SJCRH30 (cell line): Measurements from ENCODE around the gene BBS9. TPM values are rescaled to one million over a fixed set of nuclear protein-coding genes. Genes with fewer than 3 reads are reported as not detected.
A peak's percentile ranks its signal among the peaks of the same experiment; 100 is the strongest.

ENCODE experiments used
- DNase-seq, 2 experiments: peaks; one replicate each; pipeline ENCODE4 v3.0.0-alpha.2; 2015 to 2020
- H3K27ac ChIP-seq: fragments of 250-450 bp; sonication (Bioruptor Pico); 2 replicates; pipeline ENCODE4 v1.5.1; 2020; ENCODE audit warnings: mild to moderate bottlenecking, moderate library complexity
- H3K27me3 ChIP-seq: fragments of 250-450 bp; sonication (Bioruptor Pico); 2 replicates; pipeline ENCODE4 v1.5.1; 2020; ENCODE audit warnings: mild to moderate bottlenecking, moderate library complexity
- H3K36me3 ChIP-seq: fragments of 250-450 bp; sonication (Bioruptor Pico); 2 replicates; pipeline ENCODE4 v1.5.1; 2020; ENCODE audit warnings: mild to moderate bottlenecking, moderate library complexity
- H3K4me1 ChIP-seq: fragments of 250-450 bp; sonication (Bioruptor Pico); 2 replicates; pipeline ENCODE4 v1.5.1; 2020; ENCODE audit warnings: mild to moderate bottlenecking, moderate library complexity
- H3K4me3 ChIP-seq: fragments of 250-450 bp; sonication (Bioruptor Pico); 2 replicates; pipeline ENCODE4 v1.5.1; 2020; ENCODE audit warnings: mild to moderate bottlenecking, moderate library complexity
- H3K9me3 ChIP-seq: fragments of 250-450 bp; sonication (Bioruptor Pico); replicated peaks from 2 replicates; pipeline ENCODE4 v1.5.1; 2020; ENCODE audit warnings: mild to moderate bottlenecking, moderate library complexity
- total RNA-seq: library from RNA; depleted of rRNA; stranded (reverse); fragments of >200 nt; shearing (Covaris generic); gene quantifications from 2 replicates; pipeline ENCODE4 v1.2.3, GENCODE V29; 2014

BBS9 gene
- total RNA-seq, 1 experiment from 2014 or later, result 9.3 TPM

DNA sequence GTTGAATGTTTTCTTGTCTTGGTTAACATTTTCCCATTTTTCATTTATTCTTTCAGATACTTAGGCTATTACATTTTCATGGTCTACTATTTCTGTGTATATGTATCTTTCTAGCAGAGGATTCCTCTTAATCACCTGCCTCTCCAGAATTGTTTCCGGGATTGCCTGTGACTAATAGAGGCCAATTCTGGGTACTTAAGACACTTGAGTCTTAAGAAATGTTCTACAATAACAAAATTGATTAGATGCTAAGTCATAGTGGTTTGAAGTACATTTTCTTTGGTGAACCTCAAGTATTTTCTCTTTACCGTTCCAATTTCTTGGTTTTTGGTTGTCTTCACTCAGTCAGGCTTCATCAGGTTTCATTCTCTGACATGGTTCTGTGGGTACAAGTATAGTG lies 26.4 kb downstream of the BBS9 start:
- Histone ChIP-seq H3K27me3 (no peaks in the 10 kb centered on the region), H3K27ac (no peak overlapping the region), H3K9me3 (no peaks in the 10 kb centered on the region; the same call in 1 of the 2 replicates), H3K36me3 (no peaks in the 10 kb centered on the region), H3K4me3 (no peak overlapping the region), H3K4me1 (no peaks in the 10 kb centered on the region)
- DNase-seq, result no peak

DNA sequence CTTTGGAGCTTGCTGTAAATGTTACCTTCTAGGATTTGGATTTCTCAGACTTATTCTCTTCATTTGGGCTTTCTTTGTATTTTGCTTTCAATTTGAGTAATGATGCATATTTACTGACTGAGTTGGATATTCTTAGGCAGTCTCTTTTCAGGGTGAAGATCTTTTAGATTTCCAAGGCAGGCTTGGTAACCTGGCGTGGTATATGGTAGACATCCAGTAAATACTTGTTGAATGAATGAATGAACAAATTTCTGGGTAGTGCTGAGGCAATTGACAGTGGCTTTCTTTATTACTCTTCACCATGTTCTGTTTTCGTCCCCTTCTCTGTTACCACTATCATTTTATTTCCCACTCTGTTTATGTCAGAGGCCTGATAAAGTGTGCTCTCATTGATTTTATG lies 27.1 kb downstream of the BBS9 start:
- H3K4me3 ChIP-seq, result no peak overlapping the region
- H3K9me3 ChIP-seq, result no peaks in the 10 kb centered on the region; the same call in 1 of the 2 replicates
- no peaks in the 10 kb centered on the region for H3K36me3 ChIP-seq
- DNase-seq, result no peak
- no peaks in the 10 kb centered on the region for H3K4me1 ChIP-seq
- H3K27me3 ChIP-seq, result no peaks in the 10 kb centered on the region
- H3K27ac ChIP-seq, result no peak overlapping the region

DNA sequence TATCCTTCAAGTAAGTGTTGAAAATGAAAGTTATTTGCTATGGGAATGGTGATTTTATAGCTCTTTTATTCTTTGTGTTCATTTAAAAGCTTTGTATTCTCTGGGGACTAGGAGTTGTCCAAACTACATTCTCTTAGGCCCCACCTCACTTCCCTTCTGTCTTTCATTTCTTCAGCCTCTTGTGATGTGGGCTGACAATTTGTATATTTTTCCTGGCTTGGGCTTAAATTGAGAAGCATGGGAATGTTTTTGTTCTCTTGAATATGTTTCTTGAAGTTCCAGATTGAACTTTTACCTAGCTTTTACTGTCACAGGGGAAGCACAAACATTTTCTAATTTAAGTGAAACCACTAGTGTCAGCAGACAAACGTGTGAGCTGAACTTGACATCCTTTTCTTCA lies 27.9 kb downstream of the BBS9 start:
- Histone ChIP-seq H3K36me3 (no peaks in the 10 kb centered on the region), H3K4me1 (no peaks in the 10 kb centered on the region), H3K27me3 (no peaks in the 10 kb centered on the region), H3K9me3 (no peaks in the 10 kb centered on the region; the same call in 1 of the 2 replicates), H3K4me3 (no peak overlapping the region), H3K27ac (no peak overlapping the region)
- DNase-seq, result no peak

DNA sequence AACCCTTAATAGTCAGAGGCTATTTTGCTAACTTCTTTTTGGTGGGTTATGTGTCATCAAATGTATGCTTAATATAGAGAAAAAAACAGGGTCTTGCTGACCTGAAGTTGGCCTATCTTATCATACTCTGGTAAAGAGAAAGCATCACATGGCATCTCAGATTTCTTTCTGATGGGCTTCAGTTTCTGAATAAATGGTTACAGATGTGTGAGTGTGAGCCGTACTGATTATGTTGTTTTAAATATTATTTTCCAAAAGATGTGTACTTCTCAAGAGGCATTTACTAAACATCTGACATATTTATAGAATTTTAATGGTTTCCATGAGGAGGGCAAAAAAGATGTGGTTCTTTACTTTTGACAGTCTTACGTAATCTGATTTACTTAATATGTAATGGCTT lies 28.4 kb downstream of the BBS9 start:
- no peaks in the 10 kb centered on the region; the same call in 1 of the 2 replicates for H3K9me3 ChIP-seq
- no peak for DNase-seq
- H3K4me1 ChIP-seq, result no peaks in the 10 kb centered on the region
- no peak overlapping the region for H3K27ac ChIP-seq
- no peak overlapping the region for H3K4me3 ChIP-seq
- no peaks in the 10 kb centered on the region for H3K27me3 ChIP-seq
- no peaks in the 10 kb centered on the region for H3K36me3 ChIP-seq

DNA sequence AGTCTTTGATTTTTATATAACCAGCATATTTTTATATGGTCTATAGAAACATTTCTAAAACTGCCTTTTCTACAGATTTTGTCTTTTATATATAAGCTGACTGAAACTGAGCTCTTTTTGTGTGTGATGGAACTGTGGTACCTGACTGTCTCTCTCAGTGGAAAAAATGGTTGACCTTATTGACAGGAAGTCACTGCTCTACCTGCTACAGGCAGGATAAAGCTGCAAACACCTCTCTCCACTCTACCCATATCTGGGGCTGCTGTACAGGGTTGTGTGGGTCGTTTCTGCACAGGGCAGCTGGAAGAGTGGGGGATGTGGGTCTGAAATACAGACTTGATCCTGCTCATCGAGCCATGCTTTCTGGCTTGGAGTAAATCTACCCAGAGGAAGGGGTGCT lies 48.5 kb downstream of the BBS9 start:
- no peak overlapping the region for H3K27ac ChIP-seq
- H3K4me1 ChIP-seq, result no peaks in the 10 kb centered on the region
- H3K9me3 ChIP-seq, result 0 out of 2 replicates have a peak, but pooled peaks cover 3% of the 10 kb centered on the region
- no peak for DNase-seq
- no peak overlapping the region for H3K4me3 ChIP-seq
- H3K36me3 ChIP-seq, result no peaks in the 10 kb centered on the region
- no peaks in the 10 kb centered on the region for H3K27me3 ChIP-seq

DNA sequence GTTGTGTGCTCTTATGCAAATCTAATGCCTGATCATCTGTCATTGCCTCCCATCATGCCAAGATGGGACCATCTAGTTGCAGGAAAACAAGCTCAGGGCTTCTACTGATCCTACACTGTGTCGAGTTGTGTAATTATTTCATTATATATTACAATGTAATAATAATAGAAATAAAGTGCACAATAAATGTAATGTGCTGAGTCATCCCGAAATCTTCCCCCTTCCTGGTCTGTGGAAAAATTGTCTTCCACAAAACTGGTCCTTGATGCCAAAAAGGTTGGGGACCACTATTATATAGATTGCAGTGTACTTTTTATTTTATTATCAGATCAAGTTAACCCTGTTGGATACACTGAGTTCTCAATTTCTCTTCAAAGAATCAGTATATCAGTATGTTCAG lies 50.2 kb downstream of the BBS9 start:
- H3K4me3 ChIP-seq, result no peak overlapping the region
- no peak for DNase-seq
- no peaks in the 10 kb centered on the region for H3K27me3 ChIP-seq
- 0 out of 2 replicates have a peak, but pooled peaks cover 2% of the 10 kb centered on the region for H3K9me3 ChIP-seq
- H3K27ac ChIP-seq, result no peak overlapping the region
- no peaks in the 10 kb centered on the region for H3K36me3 ChIP-seq
- H3K4me1 ChIP-seq, result no peaks in the 10 kb centered on the region

DNA sequence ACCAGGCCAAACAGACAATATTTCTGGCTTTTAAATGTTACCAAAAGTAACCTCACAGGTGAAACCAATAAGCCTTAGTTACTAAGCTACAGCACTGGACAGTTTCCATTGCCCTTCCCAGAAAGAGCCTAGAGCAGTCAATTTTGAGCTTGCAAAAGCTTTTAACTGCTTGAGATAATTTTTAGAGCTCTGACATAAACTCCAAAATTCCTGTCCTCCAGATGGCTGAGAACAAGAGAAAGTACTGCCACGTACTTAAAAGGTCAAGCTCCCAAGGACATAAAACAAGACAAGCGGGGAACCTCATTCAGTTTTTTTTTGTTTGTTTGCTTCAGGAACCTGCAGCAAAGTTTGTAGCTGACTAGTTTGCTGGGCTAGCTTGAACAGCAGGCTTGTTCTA lies 54.1 kb downstream of the BBS9 start:
- Histone ChIP-seq H3K9me3 (no peaks in the 10 kb centered on the region), H3K27me3 (no peaks in the 10 kb centered on the region), H3K36me3 (no peaks in the 10 kb centered on the region), H3K4me3 (no peak overlapping the region), H3K4me1 (no peaks in the 10 kb centered on the region), H3K27ac (no peak overlapping the region)
- DNase-seq, result no peak

DNA sequence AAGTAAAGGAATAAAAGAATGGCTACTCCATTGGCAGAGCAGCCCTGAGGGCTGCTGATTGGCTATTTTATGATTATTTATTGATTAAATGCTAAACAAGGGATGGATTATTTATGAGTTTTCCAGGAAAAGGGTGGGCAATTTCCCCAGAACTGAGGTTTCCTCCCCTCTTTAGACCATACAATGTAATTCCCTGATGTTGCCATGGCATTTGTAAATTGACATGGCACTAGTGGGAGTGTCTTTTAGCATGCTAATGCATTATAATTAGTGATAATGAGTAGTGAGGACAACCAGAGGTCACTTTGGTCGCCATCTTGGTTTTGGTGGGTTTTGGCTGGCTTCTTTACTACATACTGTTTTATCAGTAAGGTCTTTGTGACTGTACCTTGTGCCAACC lies 55.5 kb downstream of the BBS9 start:
- no peak overlapping the region for H3K4me3 ChIP-seq
- no peak overlapping the region for H3K27ac ChIP-seq
- no peaks in the 10 kb centered on the region for H3K4me1 ChIP-seq
- no peaks in the 10 kb centered on the region for H3K36me3 ChIP-seq
- no peaks in the 10 kb centered on the region for H3K27me3 ChIP-seq
- no peaks in the 10 kb centered on the region for H3K9me3 ChIP-seq
- DNase-seq, result no peak

DNA sequence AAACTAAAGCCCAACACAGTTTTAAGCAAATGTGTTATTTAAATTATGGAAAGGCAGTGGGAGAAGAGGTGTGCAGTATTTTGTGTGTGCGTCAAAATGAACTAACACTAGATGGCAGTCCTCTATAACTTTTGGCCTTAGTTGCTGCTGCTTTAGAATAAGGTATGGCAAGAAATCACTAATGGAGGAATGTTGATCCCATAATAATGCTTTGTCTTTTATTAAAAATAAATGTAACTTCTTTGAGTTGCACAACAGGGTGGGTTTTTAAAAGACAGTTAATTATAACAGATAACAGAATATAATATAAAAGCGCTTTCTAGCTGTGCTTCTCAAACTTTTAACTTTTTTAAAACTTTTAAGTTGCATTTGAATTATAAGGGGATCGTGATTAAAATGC lies 56.4 kb downstream of the BBS9 start:
- no peak overlapping the region for H3K4me3 ChIP-seq
- no peaks in the 10 kb centered on the region for H3K4me1 ChIP-seq
- H3K9me3 ChIP-seq, result no peaks in the 10 kb centered on the region
- H3K36me3 ChIP-seq, result no peaks in the 10 kb centered on the region
- H3K27ac ChIP-seq, result no peak overlapping the region
- H3K27me3 ChIP-seq, result no peaks in the 10 kb centered on the region
- peak in 1 of 2 experiments; percentile 75 for DNase-seq

DNA sequence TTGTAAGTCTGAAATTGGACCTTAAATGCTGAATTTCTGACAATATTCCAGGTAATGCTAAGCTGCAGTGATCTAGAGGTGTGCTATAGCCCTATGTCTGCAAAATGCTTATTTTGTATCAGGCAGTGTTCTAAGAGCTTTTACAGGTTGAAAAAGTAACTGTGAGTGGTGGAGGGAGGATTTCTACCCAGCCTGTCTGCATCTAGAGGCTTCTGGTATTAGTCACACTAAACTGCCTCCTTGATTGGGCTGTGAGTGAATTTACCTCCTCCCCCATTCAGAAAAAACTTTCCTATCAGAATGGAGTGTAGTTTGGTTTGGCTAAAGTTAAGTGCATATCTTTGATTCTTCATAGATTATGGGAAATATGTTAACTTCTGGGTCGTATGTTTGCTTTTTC lies 56.8 kb downstream of the BBS9 start:
- no peaks in the 10 kb centered on the region for H3K9me3 ChIP-seq
- no peak for DNase-seq
- no peak overlapping the region for H3K4me3 ChIP-seq
- H3K4me1 ChIP-seq, result no peaks in the 10 kb centered on the region
- H3K36me3 ChIP-seq, result no peaks in the 10 kb centered on the region
- no peaks in the 10 kb centered on the region for H3K27me3 ChIP-seq
- H3K27ac ChIP-seq, result no peak overlapping the region

DNA sequence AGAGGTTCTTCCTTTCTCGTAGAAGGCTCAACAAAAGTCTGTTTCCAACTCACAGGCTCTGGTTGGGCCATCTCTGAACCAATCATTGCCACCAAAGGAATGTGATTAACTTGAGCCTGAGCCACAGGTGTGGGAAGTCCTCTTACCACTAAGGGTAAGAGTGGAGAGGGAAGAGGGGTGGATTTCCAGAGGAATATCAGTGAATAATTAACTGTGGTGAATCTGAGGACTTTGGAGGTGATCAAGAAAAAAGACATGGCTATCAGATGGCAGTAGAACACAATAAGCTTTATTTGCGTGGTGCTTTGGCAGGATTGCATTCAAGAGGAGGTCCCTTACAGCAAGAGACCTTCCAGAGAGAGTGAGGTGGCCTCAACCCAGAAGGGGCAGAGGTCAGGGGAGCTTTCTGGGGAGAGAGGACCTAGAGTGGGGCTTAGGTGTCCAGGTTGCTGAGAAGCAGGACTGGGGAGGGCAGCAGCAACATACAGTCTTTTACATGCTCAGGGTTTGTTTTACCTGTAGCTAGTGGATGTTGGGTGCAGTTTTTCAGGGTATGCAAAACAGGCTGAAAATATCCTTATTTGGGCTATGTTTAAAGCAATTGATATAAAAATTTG lies 61.4 kb downstream of the BBS9 start:
- no peaks in the 10 kb centered on the region for H3K4me1 ChIP-seq
- no peaks in the 10 kb centered on the region for H3K36me3 ChIP-seq
- no peak overlapping the region for H3K27ac ChIP-seq
- no peak overlapping the region for H3K4me3 ChIP-seq
- H3K9me3 ChIP-seq, result no peaks in the 10 kb centered on the region
- H3K27me3 ChIP-seq, result no peaks in the 10 kb centered on the region
- no peak for DNase-seq

DNA sequence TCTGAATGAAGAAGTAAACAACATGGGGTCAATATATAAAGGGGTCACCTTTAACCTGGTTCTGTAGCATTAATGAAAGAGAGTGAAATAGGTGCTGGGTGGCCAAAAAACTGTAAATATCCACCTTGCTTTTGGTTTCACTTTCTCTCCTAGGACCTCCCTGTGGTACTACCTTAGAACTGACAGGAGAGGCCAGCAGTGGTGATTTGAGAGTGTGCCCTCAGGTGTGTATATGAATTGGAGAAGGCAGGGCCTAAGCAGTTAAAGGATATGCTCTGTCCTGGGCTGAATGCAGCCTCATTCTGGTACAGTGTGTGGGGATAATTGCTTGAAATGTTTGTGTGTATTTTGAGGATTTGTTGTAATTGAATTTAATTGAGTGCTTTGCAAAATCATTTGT lies 62.0 kb downstream of the BBS9 start:
- Histone ChIP-seq H3K27ac (no peak overlapping the region), H3K4me1 (no peaks in the 10 kb centered on the region), H3K27me3 (no peaks in the 10 kb centered on the region), H3K4me3 (no peak overlapping the region), H3K9me3 (no peaks in the 10 kb centered on the region), H3K36me3 (no peaks in the 10 kb centered on the region)
- no peak for DNase-seq

DNA sequence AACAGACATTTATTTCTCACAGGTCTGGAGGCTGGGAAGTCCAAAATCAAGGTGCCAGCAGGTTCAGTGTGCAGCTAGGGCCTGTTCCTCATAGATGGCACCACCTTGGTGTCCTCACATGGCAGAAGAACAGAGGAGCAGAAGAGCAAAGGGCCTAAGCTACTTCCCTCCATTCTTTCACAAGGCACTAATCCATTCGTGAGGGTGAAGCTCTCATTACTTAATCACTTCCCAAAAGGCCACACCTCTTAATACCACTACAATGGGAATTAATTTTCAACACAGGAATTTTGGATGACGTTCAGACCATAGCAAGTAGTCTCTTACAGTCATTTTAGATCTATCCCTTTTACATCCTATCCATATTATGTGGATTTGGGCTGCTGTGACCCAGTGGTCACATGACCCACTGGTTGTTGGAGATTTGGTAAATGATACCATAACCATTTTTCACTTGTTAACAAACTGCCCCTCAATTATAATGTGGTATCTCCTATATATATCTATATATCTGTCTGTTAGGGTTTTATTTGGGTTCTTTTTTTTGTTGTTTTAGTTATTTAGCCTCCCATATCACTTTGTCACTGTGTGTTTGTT lies 63.4 kb downstream of the BBS9 start:
- no peaks in the 10 kb centered on the region for H3K4me1 ChIP-seq
- H3K27ac ChIP-seq, result no peak overlapping the region
- no peak for DNase-seq
- H3K27me3 ChIP-seq, result no peaks in the 10 kb centered on the region
- H3K4me3 ChIP-seq, result no peak overlapping the region
- H3K36me3 ChIP-seq, result no peaks in the 10 kb centered on the region
- no peaks in the 10 kb centered on the region for H3K9me3 ChIP-seq

DNA sequence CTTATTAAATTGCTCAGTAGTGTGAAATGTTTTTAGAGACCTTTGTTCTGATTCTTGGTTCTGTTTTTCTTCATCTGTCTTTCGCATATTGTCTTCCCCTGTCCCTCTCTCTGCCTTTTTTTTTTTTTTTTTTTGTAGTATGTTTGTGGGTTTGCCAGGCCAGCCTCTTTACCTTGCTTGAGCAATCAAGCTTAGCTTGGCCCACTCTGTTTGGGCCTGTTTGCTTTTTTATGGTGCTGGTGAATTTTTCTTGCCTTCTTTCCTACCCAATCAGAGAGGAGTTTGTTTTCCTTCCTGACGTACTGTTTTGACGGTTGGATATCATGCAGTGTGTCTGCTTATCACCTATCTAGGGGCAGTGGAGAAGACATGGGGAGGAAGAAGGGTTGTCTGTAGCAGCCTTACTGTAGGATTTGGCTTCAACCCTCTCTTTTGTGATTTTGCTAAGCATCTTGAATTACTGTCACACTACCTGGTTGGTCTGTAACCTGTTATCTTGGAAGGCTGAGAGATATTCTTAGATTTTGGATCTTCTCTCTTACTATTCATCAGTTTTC lies 64.0 kb downstream of the BBS9 start:
- Histone ChIP-seq H3K27me3 (no peaks in the 10 kb centered on the region), H3K4me1 (no peaks in the 10 kb centered on the region), H3K27ac (no peak overlapping the region), H3K4me3 (no peak overlapping the region), H3K36me3 (no peaks in the 10 kb centered on the region), H3K9me3 (no peaks in the 10 kb centered on the region)
- no peak for DNase-seq

DNA sequence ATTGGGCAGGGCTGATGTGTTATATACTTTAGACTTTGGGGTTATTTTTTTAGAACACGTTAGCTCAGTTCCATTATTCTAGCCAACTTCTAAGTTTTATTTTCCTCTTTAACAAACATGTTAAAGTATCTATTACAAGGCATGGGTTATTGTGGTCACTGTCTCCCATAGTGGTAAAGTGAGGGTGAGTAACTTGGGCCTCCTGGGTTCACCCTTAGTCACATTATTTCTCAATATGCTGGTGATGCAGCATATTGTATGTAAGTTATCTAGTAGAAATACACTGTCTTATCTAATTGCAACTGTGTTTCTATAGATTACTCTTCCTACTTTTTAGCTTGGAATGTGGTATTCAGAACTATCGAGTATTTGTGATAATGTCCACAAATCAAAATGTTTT lies 65.9 kb downstream of the BBS9 start:
- Histone ChIP-seq H3K36me3 (no peaks in the 10 kb centered on the region), H3K4me1 (no peaks in the 10 kb centered on the region), H3K27ac (no peak overlapping the region), H3K27me3 (no peaks in the 10 kb centered on the region), H3K9me3 (no peaks in the 10 kb centered on the region), H3K4me3 (no peak overlapping the region)
- DNase-seq, result no peak

DNA sequence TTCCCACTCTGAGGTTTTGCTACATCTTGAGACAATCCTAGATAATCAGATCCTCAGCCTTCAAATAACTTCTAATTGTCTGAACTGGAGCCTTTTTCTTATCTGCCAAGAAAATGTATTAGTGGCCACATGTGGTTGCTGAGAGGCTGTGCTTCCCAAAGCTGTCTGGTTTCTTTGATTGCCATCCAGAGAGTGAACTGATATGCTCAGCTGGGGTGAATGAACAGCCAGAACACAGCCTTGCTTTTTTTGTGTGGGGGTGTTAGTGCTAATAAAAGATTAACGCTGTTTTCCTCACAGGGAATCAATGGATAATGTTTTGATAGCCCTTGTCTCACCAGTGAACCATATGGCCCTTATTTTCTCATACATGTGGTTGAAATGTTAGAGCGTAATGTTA lies 66.9 kb downstream of the BBS9 start:
- H3K27ac ChIP-seq, result no peak overlapping the region

More for the DNA sequence above, 66.9 kb downstream of the BBS9 start:
- H3K36me3 ChIP-seq, result no peaks in the 10 kb centered on the region
- H3K4me1 ChIP-seq, result no peaks in the 10 kb centered on the region
- no peaks in the 10 kb centered on the region for H3K27me3 ChIP-seq
- no peaks in the 10 kb centered on the region for H3K9me3 ChIP-seq
- no peak for DNase-seq
- no peak overlapping the region for H3K4me3 ChIP-seq
